Large intestine (tissue), 3 donors: ENCODE measurements around the gene PGM3. TPM values are rescaled to one million over a fixed set of nuclear protein-coding genes. Genes with fewer than 3 reads are reported as not detected.
"Not testable (repeated sequence)": the region's sequence is repeated elsewhere in the genome, so short reads cannot be mapped to it uniquely, and the experiment has no call there.

Source experiments
- DNase-seq, 2 donors: peaks; one replicate each; pipeline versions ENCODE4 v3.0.0 to v3.0.0-alpha.2; 2013
- H3K27ac ChIP-seq: one replicate; pipeline ENCODE4 v1.5.1; 2013; ENCODE audit warnings: low read length
- H3K27me3 ChIP-seq: 2 replicates; pipeline ENCODE4 v1.6.1; 2013; ENCODE audit warnings: low read length; ENCODE audit not compliant: control insufficient read depth, insufficient read depth
- H3K36me3 ChIP-seq: 2 replicates; pipeline ENCODE4 v1.6.1; 2013; ENCODE audit warnings: low read length; ENCODE audit not compliant: control insufficient read depth, insufficient read depth
- H3K4me1 ChIP-seq: one replicate; pipeline ENCODE4 v1.6.1; 2013; ENCODE audit warnings: low read length; ENCODE audit not compliant: control insufficient read depth, insufficient read depth
- H3K4me3 ChIP-seq: one replicate; pipeline ENCODE4 v1.5.1; 2013; ENCODE audit warnings: low read length
- H3K9me3 ChIP-seq: one replicate; pipeline ENCODE4 v1.6.1; 2013; ENCODE audit warnings: mild to moderate bottlenecking, low read depth, low read length, moderate library complexity; ENCODE audit not compliant: control insufficient read depth
- WGBS: methylation state at CpG from one replicate; pipeline ENCODE4 v1.1.5; 2013; ENCODE audit warnings: low lambda C conversion rate; ENCODE audit not compliant: insufficient coverage; 5-methylcytosine and 5-hydroxymethylcytosine counted together
- polyA plus RNA-seq: library from polyadenylated mRNA; unstranded; fragments of 120-200 nt; gene quantifications from one replicate; pipeline ENCODE4 v1.2.1, GENCODE V29; 2013

The PGM3 gene
- polyA plus RNA-seq, 1 donor, result 71.6 TPM

GRCh38 chr6:83215131-83216047 is 22.3 kb upstream of the PGM3 start:
- H3K36me3 ChIP-seq, result peaks cover 3% of the 10 kb centered on the region
- H3K4me3 ChIP-seq, result no peak overlapping the region
- H3K27me3 ChIP-seq, result no peaks in the 10 kb centered on the region
- H3K27ac ChIP-seq, result no peak overlapping the region
- H3K4me1 ChIP-seq, result peaks cover 4% of the 10 kb centered on the region
- WGBS, result 60% methylated on average over 2 of the region's 7 CpGs
- DNase-seq, result peak; percentile 48 to 52
- H3K9me3 ChIP-seq, result no peaks in the 10 kb centered on the region

GRCh38 chr6:83202031-83202430 is 9.0 kb upstream of the PGM3 start:
- H3K36me3 ChIP-seq, result no peaks in the 10 kb centered on the region
- peaks cover 4% of the 10 kb centered on the region for H3K4me1 ChIP-seq
- no peaks in the 10 kb centered on the region for H3K27me3 ChIP-seq
- 17% methylated on average over 1 of the region's 4 CpGs for WGBS
- no peak overlapping the region for H3K4me3 ChIP-seq
- peak in 1 of 2 donors; percentile 53 for DNase-seq
- H3K9me3 ChIP-seq, result no peaks in the 10 kb centered on the region
- H3K27ac ChIP-seq, result peak overlapping the region; percentile 2

GRCh38 chr6:83199863-83200225 is 6.8 kb upstream of the PGM3 start:
- Histone ChIP-seq H3K27me3 (no peaks in the 10 kb centered on the region), H3K4me3 (no peak overlapping the region), H3K9me3 (no peaks in the 10 kb centered on the region), H3K27ac (no peak overlapping the region), H3K36me3 (peaks cover 5% of the 10 kb centered on the region), H3K4me1 (peaks cover 4% of the 10 kb centered on the region)
- 60% methylated on average over 1 of the region's 2 CpGs for WGBS
- no peak for DNase-seq

GRCh38 chr6:83199173-83199862 is 6.3 kb upstream of the PGM3 start:
- Histone ChIP-seq H3K9me3 (no peaks in the 10 kb centered on the region), H3K36me3 (peaks cover 5% of the 10 kb centered on the region), H3K4me1 (peaks cover 4% of the 10 kb centered on the region), H3K4me3 (no peak overlapping the region), H3K27me3 (no peaks in the 10 kb centered on the region), H3K27ac (no peak overlapping the region)
- DNase-seq, result peak in 1 of 2 donors; percentile 48
- WGBS, result 100% methylated on average over 1 of the region's 5 CpGs

- Histone ChIP-seq H3K27me3 (no peaks in the 10 kb centered on the region), H3K9me3 (no peaks in the 10 kb centered on the region), H3K4me3 (no peak overlapping the region), H3K4me1 (peaks cover 4% of the 10 kb centered on the region), H3K27ac (no peak overlapping the region), H3K36me3 (peaks cover 5% of the 10 kb centered on the region)
- no peak for DNase-seq
- WGBS, result no CpG with 5 or more reads among the region's 4 CpGs
Measured at GRCh38 chr6:83198486-83199172, 5.6 kb upstream of the PGM3 start.

- Histone ChIP-seq H3K4me1 (peaks cover 14% of the 10 kb centered on the region), H3K27me3 (no peaks in the 10 kb centered on the region), H3K27ac (peak overlapping the region; percentile 85), H3K36me3 (peaks cover 11% of the 10 kb centered on the region), H3K4me3 (peak overlapping the region; percentile 89), H3K9me3 (no peaks in the 10 kb centered on the region)
- WGBS, result 67% methylated on average over 1 of the region's 44 CpGs
- DNase-seq, result peak in 1 of 2 donors; percentile 61
Measured at GRCh38 chr6:83193747-83194566, 892 bp upstream of the PGM3 start.

GRCh38 chr6:83192456-83192855 is 609 bp downstream of the PGM3 start:
- H3K4me3 ChIP-seq, result peak overlapping the region; percentile 89
- peak overlapping the region; percentile 85 for H3K27ac ChIP-seq
- H3K9me3 ChIP-seq, result no peaks in the 10 kb centered on the region
- DNase-seq, result no peak
- H3K4me1 ChIP-seq, result peaks cover 14% of the 10 kb centered on the region
- no peaks in the 10 kb centered on the region for H3K27me3 ChIP-seq
- no CpG with 5 or more reads among the region's 4 CpGs for whole genome bisulfite sequencing
- H3K36me3 ChIP-seq, result peaks cover 17% of the 10 kb centered on the region

GRCh38 chr6:83191974-83192373 is 1.1 kb downstream of the PGM3 start:
- Histone ChIP-seq H3K4me3 (peak overlapping the region; percentile 89), H3K36me3 (peaks cover 17% of the 10 kb centered on the region), H3K27ac (peak overlapping the region; percentile 85), H3K4me1 (peaks cover 14% of the 10 kb centered on the region)
- not testable (repeated sequence) for DNase-seq, H3K9me3 ChIP-seq, H3K27me3 ChIP-seq
- WGBS, result no CpG with 5 or more reads among the region's 18 CpGs

- Histone ChIP-seq H3K4me1 (peaks cover 14% of the 10 kb centered on the region), H3K36me3 (peaks cover 21% of the 10 kb centered on the region), H3K27me3 (no peaks in the 10 kb centered on the region), H3K4me3 (no peak overlapping the region), H3K27ac (peak overlapping the region; percentile 71), H3K9me3 (no peaks in the 10 kb centered on the region)
- WGBS, result no CpG with 5 or more reads among the region's 6 CpGs
- peak; percentile 83 to 92 for DNase-seq
Measured at GRCh38 chr6:83190626-83191025, 2.4 kb downstream of the PGM3 start.
